ENCODE results near the gene MRPS2. TPM values are rescaled to one million over a fixed set of nuclear protein-coding genes. Genes with fewer than 3 reads are reported as not detected.
A peak's percentile ranks its signal among the peaks of the same experiment; 100 is the strongest.

MRPS2 gene
- total and polyA plus RNA-seq, 10 donors: 19.2 to 40.6 (median 30.5) TPM

DNA sequence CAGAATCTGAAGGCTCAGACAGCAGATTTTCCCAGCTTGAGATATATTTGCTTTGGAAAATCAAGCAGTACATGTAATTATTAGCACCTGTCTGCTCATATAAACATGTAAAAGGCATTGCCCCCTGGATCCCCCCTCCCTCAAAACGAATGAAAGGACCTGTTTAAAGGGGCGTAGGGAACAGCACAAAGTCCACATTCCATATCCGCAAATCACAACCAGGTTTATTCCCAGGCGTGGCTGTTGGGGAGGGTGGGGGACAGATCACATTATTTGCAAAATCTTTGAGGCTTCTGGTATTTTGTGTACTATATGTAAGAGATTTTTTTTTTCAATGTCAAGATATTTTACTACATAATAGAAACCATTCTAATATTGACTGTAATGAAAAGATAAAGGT is 8.7 kb upstream of the MRPS2 start:
- H3K36me3 ChIP-seq: peaks cover 0 to 28% (median 11%) of the 10 kb centered on the region in 6 donors
- DNase-seq: peak; percentile 10
- WGBS, 5 donors: 69 to 91% (median 82%) methylated on average over 4 of the region's 4 CpGs
- no peaks in the 10 kb centered on the region for H3K4me1 ChIP-seq
- no peaks in the 10 kb centered on the region for H3K9me3 ChIP-seq
- intact Hi-C loops (cut with DNase I; ENCODE audit: low total_unique reads): no loop called here
- H3K27me3 ChIP-seq (replicated peaks in 1 of 7): no peaks in the 10 kb centered on the region
- no peak overlapping the region for H3K27ac ChIP-seq
- TF ChIP-seq POLR2A (IDR thresholded peaks at IDR 0.05): no peak
- TF ChIP-seq, protein P1, sequence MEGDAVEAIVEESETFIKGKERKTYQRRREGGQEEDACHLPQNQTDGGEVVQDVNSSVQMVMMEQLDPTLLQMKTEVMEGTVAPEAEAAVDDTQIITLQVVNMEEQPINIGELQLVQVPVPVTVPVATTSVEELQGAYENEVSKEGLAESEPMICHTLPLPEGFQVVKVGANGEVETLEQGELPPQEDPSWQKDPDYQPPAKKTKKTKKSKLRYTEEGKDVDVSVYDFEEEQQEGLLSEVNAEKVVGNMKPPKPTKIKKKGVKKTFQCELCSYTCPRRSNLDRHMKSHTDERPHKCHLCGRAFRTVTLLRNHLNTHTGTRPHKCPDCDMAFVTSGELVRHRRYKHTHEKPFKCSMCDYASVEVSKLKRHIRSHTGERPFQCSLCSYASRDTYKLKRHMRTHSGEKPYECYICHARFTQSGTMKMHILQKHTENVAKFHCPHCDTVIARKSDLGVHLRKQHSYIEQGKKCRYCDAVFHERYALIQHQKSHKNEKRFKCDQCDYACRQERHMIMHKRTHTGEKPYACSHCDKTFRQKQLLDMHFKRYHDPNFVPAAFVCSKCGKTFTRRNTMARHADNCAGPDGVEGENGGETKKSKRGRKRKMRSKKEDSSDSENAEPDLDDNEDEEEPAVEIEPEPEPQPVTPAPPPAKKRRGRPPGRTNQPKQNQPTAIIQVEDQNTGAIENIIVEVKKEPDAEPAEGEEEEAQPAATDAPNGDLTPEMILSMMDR (IDR thresholded peaks at IDR 0.05 in 8 of 11, conservative IDR thresholded peaks at IDR 0.05 in 3 of 11): no peak
- TF ChIP-seq POLR2AphosphoS5 (IDR thresholded peaks at IDR 0.05): no peak
- H3K4me3 ChIP-seq: no peak overlapping the region

DNA sequence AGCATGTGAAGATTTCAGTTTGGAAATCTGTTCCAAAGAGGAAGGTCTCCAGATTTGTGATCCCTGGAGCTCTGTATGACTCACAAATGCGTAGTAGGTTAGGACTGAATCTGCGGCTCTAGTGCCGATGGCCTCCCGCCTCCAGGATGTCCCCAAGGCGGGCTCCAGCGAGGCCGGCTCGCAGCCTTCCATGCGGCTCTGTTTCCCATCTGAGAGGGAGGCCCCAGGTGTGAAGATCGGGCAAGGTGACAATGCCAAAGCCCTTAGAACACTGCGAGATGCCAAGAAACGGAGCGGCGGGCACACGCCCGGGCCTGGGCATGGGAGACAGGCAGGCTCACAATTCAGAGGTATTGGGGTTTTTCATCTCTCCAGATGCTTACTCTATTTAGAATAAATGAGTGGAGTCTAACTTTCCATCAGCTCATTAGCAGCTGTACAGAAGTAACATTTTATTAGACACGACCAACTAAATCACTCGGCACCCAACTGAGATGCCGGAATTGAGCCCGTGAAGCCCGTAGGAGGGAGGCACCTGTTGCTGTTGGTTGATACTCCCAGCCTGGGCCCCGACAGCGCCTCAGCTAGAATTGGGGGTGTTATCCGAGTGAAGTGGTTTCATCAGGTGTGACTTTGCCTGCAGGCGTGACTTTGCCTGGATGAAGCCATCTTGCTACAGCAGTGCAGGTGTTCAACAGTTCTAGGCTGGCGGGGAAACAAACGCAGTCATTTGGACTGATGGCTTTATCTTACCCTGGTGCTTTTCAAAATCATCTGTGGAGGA is 7.4 kb upstream of the MRPS2 start:
- no peaks in the 10 kb centered on the region for H3K9me3 ChIP-seq
- DNase-seq: peak; percentile 54
- H3K27ac ChIP-seq: no peak overlapping the region
- no peak overlapping the region for H3K4me3 ChIP-seq
- intact Hi-C loops (cut with DNase I; ENCODE audit: low total_unique reads): no loop called here
- 89 to 95% (median 92%) methylated on average over 24 to 27 of the region's 27 CpGs for WGBS, 5 donors
- no peaks in the 10 kb centered on the region for H3K4me1 ChIP-seq
- H3K36me3 ChIP-seq: peaks cover 0 to 14% (median under 1%) of the 10 kb centered on the region in 6 donors
- no peaks in the 10 kb centered on the region for H3K27me3 ChIP-seq (replicated peaks in 1 of 7)
- TF ChIP-seq, protein P1 (IDR thresholded peaks at IDR 0.05 in 8 of 11, conservative IDR thresholded peaks at IDR 0.05 in 3 of 11): no peak
- no peak for TF ChIP-seq POLR2A (IDR thresholded peaks at IDR 0.05)
- TF ChIP-seq POLR2AphosphoS5 (IDR thresholded peaks at IDR 0.05): no peak

DNA sequence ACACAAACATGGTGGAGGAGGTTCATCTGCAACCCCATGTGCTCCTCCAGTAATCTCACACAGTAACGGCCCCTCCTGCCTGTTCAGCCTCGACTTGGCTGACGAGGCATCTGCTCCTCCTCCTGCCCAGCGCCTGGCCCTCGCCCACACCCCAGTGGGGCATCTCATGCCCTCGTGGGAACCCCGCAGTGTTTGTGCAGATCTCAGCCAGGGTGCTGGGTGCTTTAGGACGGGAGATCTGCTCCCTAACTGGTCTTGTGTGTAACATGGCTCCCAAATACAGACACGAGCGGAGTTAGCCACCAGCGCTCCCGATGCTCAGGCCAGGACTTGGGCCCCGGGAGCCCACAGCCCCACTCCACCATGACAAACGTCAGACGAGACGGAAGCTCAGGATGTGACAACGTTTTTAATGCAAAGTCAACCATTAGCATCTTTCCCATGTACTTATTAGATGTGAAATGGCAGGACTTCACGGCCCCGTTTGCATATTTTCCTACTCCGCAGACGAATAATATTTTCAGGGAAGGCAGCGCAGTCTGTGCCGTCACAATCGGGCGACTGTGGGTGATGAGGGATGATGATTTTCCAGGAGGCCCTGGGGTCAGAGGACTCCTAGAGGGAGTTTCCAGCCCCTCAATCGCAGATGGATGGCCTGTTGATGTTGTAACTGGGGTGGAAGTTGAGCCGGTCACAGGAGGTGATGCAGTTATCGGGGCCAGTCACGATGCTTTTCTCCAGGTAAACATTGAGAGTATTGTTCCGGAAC is 5.5 kb upstream of the MRPS2 start:
- H3K27me3 ChIP-seq (replicated peaks in 1 of 7): no peaks in the 10 kb centered on the region
- intact Hi-C loops (cut with DNase I; ENCODE audit: low total_unique reads): no loop called here
- no peak overlapping the region for H3K4me3 ChIP-seq
- H3K27ac ChIP-seq: no peak overlapping the region
- TF ChIP-seq, protein P1 (IDR thresholded peaks at IDR 0.05 in 8 of 11, conservative IDR thresholded peaks at IDR 0.05 in 3 of 11): no peak
- TF ChIP-seq POLR2A (IDR thresholded peaks at IDR 0.05) (no peak), POLR2AphosphoS5 (IDR thresholded peaks at IDR 0.05) (no peak)
- DNase-seq: peak; percentile 69
- no peaks in the 10 kb centered on the region for H3K36me3 ChIP-seq
- no peaks in the 10 kb centered on the region for H3K9me3 ChIP-seq
- H3K4me1 ChIP-seq: peaks cover 6 to 14% (median 10%) of the 10 kb centered on the region in 6 donors
- WGBS, 5 donors: 85 to 87% (median 86%) methylated on average over 25 to 30 of the region's 30 CpGs

Measured in spleen (tissue), 11 donors.